Retinal pigment epithelial cell (primary cell): ENCODE data around the gene ABCG5.

ENCODE experiments used
- DNase-seq: peaks from one replicate; pipeline ENCODE4 v3.0.0-alpha.2; 2010; ENCODE audit warnings: low read depth
- H3K4me3 ChIP-seq: 2 replicates; pipeline ENCODE4 v1.5.1; 2011; ENCODE audit warnings: mild to moderate bottlenecking, low read length, control low read depth, moderate library complexity
- TF ChIP-seq, protein P1 (sequence below): conservative IDR thresholded peaks from 2 replicates; pipeline ENCODE4 v1.5.1; 2011; ENCODE audit warnings: low read depth, low read length, control low read depth, inconsistent platforms

The ABCG5 gene

DNA sequence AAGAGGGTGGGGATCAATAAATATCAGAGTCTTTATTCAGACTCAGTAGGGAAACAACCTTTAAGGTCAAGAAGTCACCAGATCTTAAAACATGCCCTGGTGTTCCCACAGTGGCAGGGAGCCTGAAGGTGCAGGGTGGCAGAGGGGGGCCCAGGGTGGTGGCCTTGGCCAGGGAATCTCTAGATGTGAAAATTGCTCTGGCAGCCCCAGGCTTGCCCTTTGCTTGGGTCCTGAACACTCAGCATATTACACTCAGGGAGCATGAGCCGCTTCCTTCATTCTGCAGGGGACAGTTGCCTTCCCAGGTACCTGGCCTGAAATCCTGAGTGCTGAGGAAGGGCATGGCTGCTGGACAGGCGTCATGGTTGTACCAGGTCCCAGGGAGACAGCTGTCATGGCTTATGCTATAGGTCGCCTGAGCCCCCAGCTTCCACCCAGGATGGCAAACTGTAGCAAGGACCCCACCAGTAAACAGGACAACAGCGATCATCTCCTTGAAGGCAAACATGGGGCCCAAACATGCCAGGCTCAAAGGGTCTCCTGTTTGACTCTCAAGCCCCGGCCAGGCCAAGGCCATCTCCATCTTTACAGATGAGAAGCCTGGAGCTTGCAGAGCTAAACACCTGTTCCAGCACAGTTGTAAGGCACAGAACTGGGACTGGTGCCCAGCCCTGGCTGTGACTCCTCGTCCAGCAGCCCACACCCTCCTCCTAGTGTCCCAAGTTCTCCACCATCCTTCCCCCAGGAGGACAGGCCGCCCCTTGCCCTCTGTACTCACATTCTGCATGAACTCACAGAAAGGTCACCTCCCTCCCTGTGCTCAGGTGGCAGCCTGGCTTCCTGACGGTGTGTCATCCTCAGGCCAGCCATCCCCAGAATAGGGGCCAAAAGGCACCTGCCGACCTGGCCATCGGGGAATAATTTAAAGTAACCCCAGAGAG lies 14.8 kb upstream of the ABCG5 start:
- no peak overlapping the region for H3K4me3 ChIP-seq
- DNase-seq: no peak
- TF ChIP-seq, protein P1, sequence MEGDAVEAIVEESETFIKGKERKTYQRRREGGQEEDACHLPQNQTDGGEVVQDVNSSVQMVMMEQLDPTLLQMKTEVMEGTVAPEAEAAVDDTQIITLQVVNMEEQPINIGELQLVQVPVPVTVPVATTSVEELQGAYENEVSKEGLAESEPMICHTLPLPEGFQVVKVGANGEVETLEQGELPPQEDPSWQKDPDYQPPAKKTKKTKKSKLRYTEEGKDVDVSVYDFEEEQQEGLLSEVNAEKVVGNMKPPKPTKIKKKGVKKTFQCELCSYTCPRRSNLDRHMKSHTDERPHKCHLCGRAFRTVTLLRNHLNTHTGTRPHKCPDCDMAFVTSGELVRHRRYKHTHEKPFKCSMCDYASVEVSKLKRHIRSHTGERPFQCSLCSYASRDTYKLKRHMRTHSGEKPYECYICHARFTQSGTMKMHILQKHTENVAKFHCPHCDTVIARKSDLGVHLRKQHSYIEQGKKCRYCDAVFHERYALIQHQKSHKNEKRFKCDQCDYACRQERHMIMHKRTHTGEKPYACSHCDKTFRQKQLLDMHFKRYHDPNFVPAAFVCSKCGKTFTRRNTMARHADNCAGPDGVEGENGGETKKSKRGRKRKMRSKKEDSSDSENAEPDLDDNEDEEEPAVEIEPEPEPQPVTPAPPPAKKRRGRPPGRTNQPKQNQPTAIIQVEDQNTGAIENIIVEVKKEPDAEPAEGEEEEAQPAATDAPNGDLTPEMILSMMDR: no peak

DNA sequence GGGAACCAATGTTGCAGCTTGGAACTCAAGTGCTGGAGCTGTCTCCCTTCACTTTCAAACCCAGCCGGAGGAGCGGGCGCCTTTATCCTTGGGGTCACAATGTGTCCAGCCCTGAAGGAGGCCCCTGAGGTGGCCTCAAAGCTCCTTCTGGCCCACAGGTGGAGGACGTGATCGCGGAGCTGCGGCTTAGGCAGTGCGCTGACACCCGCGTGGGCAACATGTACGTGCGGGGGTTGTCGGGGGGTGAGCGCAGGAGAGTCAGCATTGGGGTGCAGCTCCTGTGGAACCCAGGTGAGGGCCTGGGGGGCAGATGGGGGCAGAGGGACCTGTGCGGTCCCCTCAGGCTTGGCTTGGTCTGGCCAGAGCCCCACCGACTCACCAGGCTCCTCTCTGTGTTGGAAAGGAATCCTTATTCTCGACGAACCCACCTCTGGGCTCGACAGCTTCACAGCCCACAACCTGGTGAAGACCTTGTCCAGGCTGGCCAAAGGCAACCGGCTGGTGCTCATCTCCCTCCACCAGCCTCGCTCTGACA lies 13.6 kb upstream of the ABCG5 start:
- TF ChIP-seq, protein P1: no peak
- no peak overlapping the region for H3K4me3 ChIP-seq
- DNase-seq: no peak

DNA sequence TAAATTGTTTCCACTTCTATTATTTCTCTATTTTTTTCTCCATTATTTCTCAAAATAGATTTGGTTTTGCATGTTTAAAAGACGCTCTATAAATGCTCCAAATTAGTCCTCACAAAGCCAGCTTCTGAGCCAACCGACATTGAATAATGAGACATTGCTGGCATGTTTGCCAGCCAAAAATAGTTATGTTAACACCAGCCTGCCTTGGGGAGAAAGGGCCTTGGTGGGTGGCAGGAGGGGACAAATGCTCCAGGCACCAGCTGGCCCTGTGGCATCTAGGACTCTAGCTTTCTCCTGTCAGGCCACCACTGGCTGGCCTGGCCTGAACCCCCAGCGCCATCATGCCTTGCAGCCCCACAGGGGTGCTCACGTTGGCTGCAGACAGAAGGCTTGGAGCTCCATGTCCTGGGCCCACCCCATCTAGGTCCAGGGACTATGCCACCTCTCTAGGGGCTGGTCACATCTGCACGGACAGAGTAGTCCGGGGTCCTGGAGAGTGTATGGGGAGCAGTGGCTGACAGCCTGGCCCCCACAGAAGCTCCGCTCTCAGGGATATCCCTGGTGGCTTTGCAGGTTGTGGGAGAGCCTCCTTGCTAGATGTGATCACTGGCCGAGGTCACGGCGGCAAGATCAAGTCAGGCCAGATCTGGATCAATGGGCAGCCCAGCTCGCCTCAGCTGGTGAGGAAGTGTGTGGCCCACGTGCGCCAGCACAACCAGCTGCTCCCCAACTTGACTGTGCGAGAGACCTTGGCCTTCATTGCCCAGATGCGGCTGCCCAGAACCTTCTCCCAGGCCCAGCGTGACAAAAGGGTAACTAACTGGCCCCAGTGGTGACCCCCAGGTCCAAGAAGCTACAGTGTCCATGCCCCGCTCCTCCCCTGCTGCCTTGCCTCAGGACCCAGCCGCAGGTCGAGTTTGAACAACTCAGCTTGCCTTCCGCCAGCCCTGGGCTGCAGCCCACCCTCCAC lies 12.7 kb upstream of the ABCG5 start:
- no peak overlapping the region for H3K4me3 ChIP-seq
- TF ChIP-seq, protein P1: no peak
- no peak for DNase-seq

DNA sequence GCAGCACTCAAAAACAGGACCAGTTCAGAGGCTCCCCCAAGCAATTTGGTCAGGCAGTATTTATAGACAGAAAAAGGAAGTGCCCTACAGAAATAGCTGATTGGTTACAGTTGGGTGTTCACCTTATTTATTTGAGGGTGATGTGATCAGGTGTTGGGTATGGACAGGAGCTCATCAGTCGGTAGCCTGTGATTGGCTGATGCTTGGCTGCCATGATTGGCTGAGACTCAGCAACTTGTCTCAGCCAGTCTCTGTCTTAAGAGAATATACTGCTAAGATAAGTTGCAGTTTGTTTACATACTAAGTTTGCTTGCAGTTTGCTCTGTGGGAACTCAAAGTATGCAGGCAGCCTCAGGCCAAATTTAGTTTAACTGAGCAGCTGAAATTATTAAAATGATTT lies 9.6 kb upstream of the ABCG5 start:
- H3K4me3 ChIP-seq: no peak overlapping the region
- TF ChIP-seq, protein P1: no peak
- DNase-seq: no peak

DNA sequence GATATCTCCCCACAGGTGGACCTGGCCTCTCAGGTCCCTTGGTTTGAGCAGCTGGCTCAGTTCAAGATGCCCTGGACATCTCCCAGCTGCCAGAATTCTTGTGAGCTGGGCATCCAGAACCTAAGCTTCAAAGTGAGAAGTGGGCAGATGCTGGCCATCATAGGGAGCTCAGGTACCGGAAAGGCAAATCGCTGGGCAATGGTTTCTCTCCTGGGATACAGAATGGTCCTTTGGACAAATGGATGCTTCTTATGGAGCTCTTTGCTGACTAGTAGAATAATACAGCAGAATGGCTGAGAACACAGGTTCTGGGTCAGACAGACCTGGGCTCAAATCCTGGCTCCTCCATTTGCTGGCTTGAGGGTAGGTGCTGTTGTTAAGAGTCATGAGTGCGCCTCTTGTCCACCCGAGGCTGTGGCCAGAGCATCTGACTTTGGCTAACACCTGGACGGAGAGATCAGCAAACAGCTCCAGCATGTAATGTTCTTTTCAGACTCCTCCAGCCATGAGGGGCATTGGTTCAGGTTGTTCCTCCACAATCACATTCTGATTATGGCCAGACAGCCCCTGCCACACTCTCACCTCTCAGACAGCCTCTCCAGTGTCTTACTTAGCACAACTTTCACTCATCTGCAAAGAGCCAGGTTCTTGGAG lies 7.6 kb upstream of the ABCG5 start:
- TF ChIP-seq, protein P1: no peak
- H3K4me3 ChIP-seq: no peak overlapping the region
- DNase-seq: no peak

DNA sequence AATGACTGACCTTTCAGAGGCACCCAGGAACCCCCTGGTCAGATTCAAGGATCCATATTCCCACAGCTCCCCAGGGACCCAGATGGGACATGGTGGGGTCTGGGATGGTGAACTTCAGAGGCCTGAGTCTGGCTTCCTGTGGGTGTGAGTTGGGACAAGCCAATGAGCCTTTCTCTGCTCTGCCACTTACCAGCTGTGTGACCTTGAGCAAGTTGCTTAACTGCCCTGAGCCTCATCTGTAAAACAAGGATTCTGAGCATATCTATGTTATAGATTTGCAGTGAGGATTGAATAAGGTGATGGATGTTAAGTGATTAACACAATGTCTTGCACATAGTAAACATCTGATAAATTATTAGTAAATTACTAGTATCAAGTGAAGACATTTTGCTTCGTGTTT lies 6.5 kb upstream of the ABCG5 start:
- no peak for DNase-seq
- TF ChIP-seq, protein P1: no peak
- H3K4me3 ChIP-seq: no peak overlapping the region
